ENCODE data around the gene TEX50.
"Not testable (repeated sequence)": the region's sequence is repeated elsewhere in the genome, so short reads cannot be mapped to it uniquely, and the experiment has no call there.

TEX50 gene, protein sequence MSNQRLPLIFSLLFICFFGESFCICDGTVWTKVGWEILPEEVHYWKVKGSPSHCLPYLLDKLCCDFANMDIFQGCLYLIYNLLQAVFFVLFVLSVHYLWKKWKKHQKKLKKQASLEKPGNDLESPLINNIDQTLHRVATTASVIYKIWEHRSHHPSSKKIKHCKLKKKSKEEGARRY

DNA sequence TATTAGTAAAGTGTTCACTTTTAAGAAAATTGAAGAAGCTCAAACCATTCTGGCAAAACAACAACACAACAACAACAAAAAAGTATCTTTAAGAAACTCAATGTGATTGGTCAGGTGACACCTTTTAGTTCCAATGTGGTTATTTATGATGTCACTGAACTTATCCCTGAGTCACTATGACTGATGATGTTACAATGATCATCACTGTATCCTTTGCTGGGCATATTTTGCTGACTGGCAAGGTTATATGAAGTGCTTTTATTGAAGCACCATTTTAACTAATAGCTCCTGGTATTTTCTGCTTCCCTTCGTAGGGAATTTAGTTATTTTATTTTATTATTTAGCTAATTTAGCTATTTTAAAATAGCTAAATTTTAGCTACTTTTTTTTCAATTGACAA lies at the start of gene TEX50:
Gene TEX50, plus strand, starts transcription at position 223 of the 400 bp plus-strand sequence. CDS start 184 bp downstream, outside the sequence.
- Histone ChIP-seq H3K4me1 (ENCODE audit: control insufficient read depth, insufficient read depth, low read length) (no peaks in the 10 kb centered on the region), H3K27me3 (ENCODE audit: control insufficient read depth, insufficient read depth, low read length) (no peaks in the 10 kb centered on the region), H3K4me3 (ENCODE audit: low read length) (no peak within 1 kb of the TSS), H3K9ac (ENCODE audit: low read length) (no peak within 1 kb of the TSS), H3K36me3 (ENCODE audit: control insufficient read depth, insufficient read depth, low read length) (no peaks in the 10 kb centered on the region), H3K9me3 (ENCODE audit: control insufficient read depth, low read length) (no peaks in the 10 kb centered on the region)

DNA sequence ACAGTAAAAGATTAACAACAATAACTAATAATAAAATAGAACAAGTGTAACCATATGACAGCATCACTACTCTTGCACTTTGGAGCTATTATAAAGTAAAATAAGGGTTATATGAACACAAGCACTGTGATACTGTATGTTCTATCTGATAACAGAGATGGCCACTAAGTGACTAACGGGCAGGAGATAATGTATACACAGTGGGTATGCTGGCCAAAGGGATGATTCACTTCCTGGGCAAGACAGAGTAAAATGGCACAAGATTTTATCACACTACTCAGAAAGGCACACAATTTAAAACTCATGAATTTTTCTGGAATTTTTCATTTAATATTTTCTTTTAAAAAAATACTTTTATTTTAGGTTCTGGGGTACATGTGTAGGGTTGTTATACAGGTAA lies 44.6 kb upstream of the TEX50 start:
- Histone ChIP-seq H3K9me3 (ENCODE audit: control insufficient read depth, low read length) (no peaks in the 10 kb centered on the region), H3K4me1 (ENCODE audit: control insufficient read depth, insufficient read depth, low read length) (no peaks in the 10 kb centered on the region), H3K27me3 (ENCODE audit: control insufficient read depth, insufficient read depth, low read length) (no peaks in the 10 kb centered on the region), H3K4me3 (ENCODE audit: low read length) (no peak overlapping the region), H3K36me3 (ENCODE audit: control insufficient read depth, insufficient read depth, low read length) (no peaks in the 10 kb centered on the region), H3K9ac (ENCODE audit: low read length) (no peak overlapping the region)

DNA sequence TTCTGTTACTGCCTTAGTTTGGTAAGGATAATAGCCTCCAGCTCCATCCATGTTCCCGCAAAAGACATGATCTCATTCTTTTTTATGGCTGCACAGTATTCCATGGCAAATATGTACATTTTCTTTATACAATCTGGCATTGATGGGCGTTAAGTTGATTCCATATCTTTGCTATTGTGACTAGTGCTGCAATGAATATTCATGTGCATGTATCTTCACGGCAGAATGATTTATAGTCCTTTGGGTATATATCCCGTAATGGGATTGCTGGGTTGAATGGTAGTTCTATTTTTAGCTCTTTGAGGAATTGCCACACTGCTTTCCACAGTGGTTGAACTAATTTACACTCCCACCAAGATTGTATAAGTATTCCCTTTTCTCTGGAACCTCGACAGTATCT lies 44.0 kb upstream of the TEX50 start:
- not testable (repeated sequence) for H3K27me3 ChIP-seq (ENCODE audit: control insufficient read depth, insufficient read depth, low read length); H3K4me3 ChIP-seq (ENCODE audit: low read length); H3K9ac ChIP-seq (ENCODE audit: low read length); H3K36me3 ChIP-seq (ENCODE audit: control insufficient read depth, insufficient read depth, low read length); H3K4me1 ChIP-seq (ENCODE audit: control insufficient read depth, insufficient read depth, low read length); H3K9me3 ChIP-seq (ENCODE audit: control insufficient read depth, low read length)

DNA sequence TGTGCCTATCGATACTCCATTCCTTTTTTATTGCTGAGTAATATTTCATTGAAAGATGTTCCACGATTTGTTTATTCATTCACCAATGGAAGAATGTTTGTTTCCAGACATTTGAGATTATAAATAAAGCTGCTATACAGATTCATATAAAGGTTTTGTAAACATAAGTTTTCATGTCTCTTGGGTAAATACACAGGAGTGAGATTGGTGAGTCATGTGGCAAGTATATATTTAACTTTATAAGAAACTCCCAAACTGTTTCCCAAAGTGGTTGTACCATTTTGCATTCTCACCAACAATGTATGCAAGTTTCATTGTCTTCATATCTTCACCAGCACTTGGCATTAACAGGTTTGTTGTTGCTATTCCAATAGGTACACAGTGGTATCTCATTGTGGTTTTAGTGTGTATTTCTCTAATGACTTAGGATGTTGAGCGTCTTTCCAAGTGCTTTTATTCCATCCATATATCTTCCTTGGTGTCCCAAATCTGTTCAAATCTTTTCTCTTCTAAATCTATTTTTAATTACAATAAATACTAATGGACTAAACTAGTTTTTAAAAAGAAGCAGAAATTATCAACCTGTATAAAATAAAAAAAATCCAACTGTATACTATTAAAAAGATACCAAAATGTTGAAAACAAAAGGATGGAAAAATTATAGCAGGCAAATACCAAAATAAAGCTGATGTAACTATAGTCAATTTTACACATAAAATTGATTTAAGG lies 38.9 kb upstream of the TEX50 start:
- no peak overlapping the region for H3K9ac ChIP-seq (ENCODE audit: low read length)
- H3K27me3 ChIP-seq (ENCODE audit: control insufficient read depth, insufficient read depth, low read length), result no peaks in the 10 kb centered on the region
- H3K4me1 ChIP-seq (ENCODE audit: control insufficient read depth, insufficient read depth, low read length), result no peaks in the 10 kb centered on the region
- H3K4me3 ChIP-seq (ENCODE audit: low read length), result no peak overlapping the region
- H3K9me3 ChIP-seq (ENCODE audit: control insufficient read depth, low read length), result no peaks in the 10 kb centered on the region
- H3K36me3 ChIP-seq (ENCODE audit: control insufficient read depth, insufficient read depth, low read length), result no peaks in the 10 kb centered on the region

DNA sequence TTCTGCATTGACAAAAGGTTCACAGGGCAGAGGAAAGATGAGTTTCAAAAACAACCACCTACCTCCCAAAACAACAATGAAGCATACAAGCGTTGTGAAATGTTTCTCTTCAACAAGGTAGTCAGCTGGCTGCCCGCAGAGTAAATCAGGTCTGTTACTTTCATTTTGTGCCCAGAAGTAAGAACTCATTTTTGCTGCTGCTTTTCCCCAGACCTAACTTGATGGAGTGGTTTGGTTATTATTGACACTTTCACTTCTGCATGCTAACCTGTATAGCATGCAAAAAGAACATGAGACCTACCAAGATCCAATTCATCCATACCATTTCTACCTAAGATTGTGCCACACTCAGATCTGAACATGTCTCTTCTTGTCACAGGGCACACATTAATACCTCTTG lies 33.5 kb upstream of the TEX50 start:
- H3K9me3 ChIP-seq (ENCODE audit: control insufficient read depth, low read length), result no peaks in the 10 kb centered on the region
- no peak overlapping the region for H3K4me3 ChIP-seq (ENCODE audit: low read length)
- H3K9ac ChIP-seq (ENCODE audit: low read length), result no peak overlapping the region
- no peaks in the 10 kb centered on the region for H3K27me3 ChIP-seq (ENCODE audit: control insufficient read depth, insufficient read depth, low read length)
- no peaks in the 10 kb centered on the region for H3K4me1 ChIP-seq (ENCODE audit: control insufficient read depth, insufficient read depth, low read length)
- H3K36me3 ChIP-seq (ENCODE audit: control insufficient read depth, insufficient read depth, low read length), result no peaks in the 10 kb centered on the region

DNA sequence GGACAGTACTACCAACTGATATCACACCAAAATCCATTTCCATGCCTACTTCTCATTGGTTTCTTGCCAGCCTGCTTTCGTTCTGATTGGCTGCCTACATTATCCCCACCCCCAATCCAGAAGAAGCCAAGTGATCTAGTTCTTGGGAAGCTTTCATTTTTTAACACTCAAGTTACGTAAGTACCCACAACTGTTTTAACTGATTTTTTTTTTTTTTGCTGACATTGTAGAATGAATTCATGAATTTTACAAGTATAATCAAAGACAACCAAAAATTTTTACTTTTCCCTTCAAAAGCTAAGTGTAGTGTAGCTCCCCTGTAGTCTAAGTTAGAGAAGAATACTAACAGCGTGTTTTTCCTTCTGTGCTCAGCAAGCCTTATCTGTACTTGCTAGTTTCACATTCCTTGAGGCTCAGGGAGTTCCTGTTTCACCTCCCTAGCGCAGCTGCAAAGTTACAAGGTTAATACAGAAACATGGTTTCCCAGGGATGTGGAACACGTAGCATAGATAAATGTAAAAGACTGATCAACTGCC lies 32.0 kb upstream of the TEX50 start, which contains the start of gene SLC9C2:
Gene SLC9C2, minus strand, starts transcription at position 17 of the 536 bp plus-strand sequence. CDS start 1,296 bp downstream, outside the sequence.
- Histone ChIP-seq H3K36me3 (ENCODE audit: control insufficient read depth, insufficient read depth, low read length) (no peaks in the 10 kb centered on the region), H3K4me3 (ENCODE audit: low read length) (peak within 1 kb of the TSS; percentile 35), H3K27me3 (ENCODE audit: control insufficient read depth, insufficient read depth, low read length) (no peaks in the 10 kb centered on the region), H3K4me1 (ENCODE audit: control insufficient read depth, insufficient read depth, low read length) (no peaks in the 10 kb centered on the region), H3K9ac (ENCODE audit: low read length) (peak within 1 kb of the TSS; percentile 38), H3K9me3 (ENCODE audit: control insufficient read depth, low read length) (no peaks in the 10 kb centered on the region)

DNA sequence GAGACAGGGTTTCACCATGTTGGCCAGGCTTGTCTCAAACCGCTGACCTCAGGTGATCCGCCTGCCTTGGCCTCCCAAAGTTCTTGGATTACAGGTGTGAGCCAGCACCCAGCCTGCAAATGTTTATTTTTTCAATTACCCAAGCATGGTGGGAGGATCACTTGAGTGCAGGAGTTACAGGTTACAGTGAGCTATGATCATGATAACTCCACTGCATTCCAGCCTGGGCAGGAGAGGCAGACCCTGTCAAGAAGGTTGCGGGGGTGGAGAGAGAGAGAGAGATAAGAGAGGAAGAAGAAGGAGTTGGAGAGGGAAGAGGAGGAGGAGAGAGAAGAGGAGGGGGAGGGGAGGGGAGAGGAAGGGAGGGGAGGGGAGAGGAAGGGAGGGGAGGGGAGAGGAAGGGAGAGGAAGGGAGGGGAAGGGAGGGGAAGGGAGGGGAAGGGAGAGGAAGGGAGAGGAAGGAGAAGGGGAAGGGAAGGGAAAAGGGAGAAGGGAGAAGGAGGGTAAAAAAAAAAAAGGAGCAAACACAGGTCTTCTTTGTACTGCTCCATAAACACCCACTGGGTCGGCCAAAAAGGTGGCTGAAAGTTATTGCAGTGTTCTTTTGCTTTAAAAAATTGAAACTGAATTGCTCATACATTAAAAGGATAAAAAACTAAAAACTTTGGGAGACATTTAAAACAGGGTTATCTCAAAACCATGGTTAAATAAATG lies 26.5 kb upstream of the TEX50 start:
- H3K27me3 ChIP-seq (ENCODE audit: control insufficient read depth, insufficient read depth, low read length), result no peaks in the 10 kb centered on the region
- no peak overlapping the region for H3K4me3 ChIP-seq (ENCODE audit: low read length)
- H3K36me3 ChIP-seq (ENCODE audit: control insufficient read depth, insufficient read depth, low read length), result no peaks in the 10 kb centered on the region
- no peak overlapping the region for H3K9ac ChIP-seq (ENCODE audit: low read length)
- no peaks in the 10 kb centered on the region for H3K4me1 ChIP-seq (ENCODE audit: control insufficient read depth, insufficient read depth, low read length)
- no peaks in the 10 kb centered on the region for H3K9me3 ChIP-seq (ENCODE audit: control insufficient read depth, low read length)

DNA sequence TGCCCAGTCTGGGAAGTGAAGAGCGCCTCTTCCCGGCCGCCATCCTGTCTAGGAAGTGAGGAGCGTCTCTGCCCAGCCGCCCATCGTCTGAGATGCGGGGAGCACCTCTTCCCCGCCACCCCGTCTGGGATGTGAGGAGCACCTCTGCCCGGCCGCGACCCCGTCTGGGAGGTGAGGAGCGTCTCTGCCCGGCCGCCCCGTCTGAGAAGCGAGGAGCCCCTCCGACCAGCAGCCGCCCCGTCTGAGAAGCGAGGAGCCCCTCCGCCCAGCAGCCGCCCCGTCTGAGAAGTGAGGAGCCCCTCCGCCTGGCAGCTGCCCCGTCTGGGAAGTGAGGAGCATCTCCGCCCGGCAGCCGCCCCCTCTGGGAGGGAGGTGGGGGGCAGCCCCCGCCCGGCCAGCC lies 22.1 kb upstream of the TEX50 start:
- H3K9ac ChIP-seq (ENCODE audit: low read length); H3K4me3 ChIP-seq (ENCODE audit: low read length); H3K4me1 ChIP-seq (ENCODE audit: control insufficient read depth, insufficient read depth, low read length); H3K9me3 ChIP-seq (ENCODE audit: control insufficient read depth, low read length); H3K36me3 ChIP-seq (ENCODE audit: control insufficient read depth, insufficient read depth, low read length); H3K27me3 ChIP-seq (ENCODE audit: control insufficient read depth, insufficient read depth, low read length): not testable (repeated sequence)

DNA sequence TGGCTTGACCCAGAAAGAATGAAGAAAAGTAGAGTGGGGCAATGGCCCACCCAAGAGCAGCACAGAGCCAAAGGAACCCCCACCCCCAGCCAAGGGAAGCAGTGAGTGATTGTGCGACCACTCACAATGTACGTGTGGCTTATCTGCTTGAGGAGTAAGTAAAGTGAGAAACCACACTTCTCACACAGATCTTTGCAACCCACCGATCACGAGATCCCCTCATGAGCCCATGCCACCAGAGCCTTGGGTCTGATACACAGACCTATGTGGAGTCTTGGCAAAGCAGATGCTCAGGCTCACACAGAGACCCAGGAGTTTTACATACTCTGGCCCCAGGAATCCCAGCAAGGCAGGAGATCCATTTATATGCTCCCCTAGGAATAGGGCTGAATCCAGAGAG lies 18.3 kb upstream of the TEX50 start:
- Histone ChIP-seq H3K9me3 (ENCODE audit: control insufficient read depth, low read length) (no peaks in the 10 kb centered on the region), H3K27me3 (ENCODE audit: control insufficient read depth, insufficient read depth, low read length) (no peaks in the 10 kb centered on the region), H3K4me3 (ENCODE audit: low read length) (no peak overlapping the region), H3K9ac (ENCODE audit: low read length) (no peak overlapping the region), H3K36me3 (ENCODE audit: control insufficient read depth, insufficient read depth, low read length) (no peaks in the 10 kb centered on the region), H3K4me1 (ENCODE audit: control insufficient read depth, insufficient read depth, low read length) (no peaks in the 10 kb centered on the region)

DNA sequence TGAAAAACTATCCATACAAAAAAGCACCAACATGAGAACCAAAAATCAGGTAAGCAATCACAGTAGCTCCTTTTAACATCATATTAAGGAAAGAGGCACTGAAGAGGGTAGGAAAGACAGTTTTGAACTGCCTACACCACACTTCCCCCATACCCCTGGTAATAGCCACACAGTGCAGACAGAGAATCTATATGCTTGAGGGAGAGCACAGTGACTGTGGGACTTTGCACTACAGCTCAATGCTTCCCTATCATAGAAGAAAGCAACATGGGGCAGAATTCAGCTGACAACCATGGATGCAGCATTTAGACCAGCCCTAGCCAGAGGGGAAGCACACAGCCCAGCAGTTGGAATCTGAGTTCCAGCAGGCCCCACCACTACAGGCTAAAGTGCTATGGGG lies 7.9 kb upstream of the TEX50 start:
- no peaks in the 10 kb centered on the region for H3K27me3 ChIP-seq (ENCODE audit: control insufficient read depth, insufficient read depth, low read length)
- no peak overlapping the region for H3K9ac ChIP-seq (ENCODE audit: low read length)
- H3K4me3 ChIP-seq (ENCODE audit: low read length), result no peak overlapping the region
- H3K36me3 ChIP-seq (ENCODE audit: control insufficient read depth, insufficient read depth, low read length), result no peaks in the 10 kb centered on the region
- no peaks in the 10 kb centered on the region for H3K4me1 ChIP-seq (ENCODE audit: control insufficient read depth, insufficient read depth, low read length)
- H3K9me3 ChIP-seq (ENCODE audit: control insufficient read depth, low read length), result no peaks in the 10 kb centered on the region

DNA sequence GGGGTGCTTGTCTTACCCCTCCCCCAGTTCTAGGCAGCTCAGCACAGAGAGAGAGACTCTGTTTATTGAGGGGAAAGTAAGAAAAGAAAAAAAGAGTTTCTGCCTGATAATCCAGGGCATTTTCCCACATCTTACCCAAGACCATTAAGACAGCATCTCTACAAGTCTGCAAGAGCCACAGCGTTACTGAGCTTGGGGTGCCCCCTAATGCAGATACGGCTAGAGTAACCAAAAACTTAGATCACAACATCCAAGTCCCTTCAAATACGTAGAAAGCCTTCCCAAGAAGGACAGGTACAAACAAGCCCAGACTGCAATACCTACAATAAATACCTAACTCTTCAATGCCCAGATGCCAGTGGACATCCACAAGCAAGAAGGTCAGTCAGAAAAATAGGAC lies 6.2 kb upstream of the TEX50 start:
- H3K9ac ChIP-seq (ENCODE audit: low read length), result no peak overlapping the region
- H3K27me3 ChIP-seq (ENCODE audit: control insufficient read depth, insufficient read depth, low read length), result no peaks in the 10 kb centered on the region
- no peaks in the 10 kb centered on the region for H3K9me3 ChIP-seq (ENCODE audit: control insufficient read depth, low read length)
- H3K36me3 ChIP-seq (ENCODE audit: control insufficient read depth, insufficient read depth, low read length), result no peaks in the 10 kb centered on the region
- no peaks in the 10 kb centered on the region for H3K4me1 ChIP-seq (ENCODE audit: control insufficient read depth, insufficient read depth, low read length)
- no peak overlapping the region for H3K4me3 ChIP-seq (ENCODE audit: low read length)

Measured in mucosa of stomach (tissue), 1 donor.